Keratinocyte (primary cell): ENCODE data around the gene TAS2R5. TPM values are rescaled to one million over a fixed set of nuclear protein-coding genes. Genes with fewer than 3 reads are reported as not detected.
"Not testable (repeated sequence)": the region's sequence is repeated elsewhere in the genome, so short reads cannot be mapped to it uniquely, and the experiment has no call there.

Experiments used
- DNase-seq: peaks from one replicate; pipeline ENCODE4 v3.0.0-alpha.2; 2011; ENCODE audit warnings: low read depth, missing footprints, low spot score
- FAIRE-seq: peaks from 2 replicates; lab custom pipeline; 2011; peaks lifted over from hg19 to GRCh38; lab: Jason Lieb, UNC
- H2AFZ ChIP-seq: 2 replicates; pipeline ENCODE4 v1.6.0; 2012; ENCODE audit warnings: low read length, control low read depth, inconsistent platforms; ENCODE audit not compliant: control insufficient read depth
- H3K27ac ChIP-seq: 2 replicates; pipeline ENCODE4 v1.5.1; 2011; ENCODE audit warnings: low read length; ENCODE audit not compliant: control insufficient read depth, insufficient read depth
- H3K27me3 ChIP-seq: 3 replicates; pipeline ENCODE4 v1.6.0; 2011; ENCODE audit warnings: low read length; ENCODE audit not compliant: control insufficient read depth, insufficient read depth; ENCODE audit errors: extremely low read depth
- H3K36me3 ChIP-seq, 2 experiments: 2 replicates in 1 of 2; 3 replicates in 1 of 2; pipeline ENCODE4 v1.5.1; 2011; ENCODE audit warnings: low read length in 2 of 2, mild to moderate bottlenecking in 1 of 2; ENCODE audit not compliant: control insufficient read depth in 2 of 2, insufficient read depth in 2 of 2; ENCODE audit errors: extremely low read depth in 1 of 2
- H3K4me1 ChIP-seq: 3 replicates; pipeline ENCODE4 v1.5.1; 2011; ENCODE audit warnings: low read length; ENCODE audit not compliant: control insufficient read depth, insufficient read depth; ENCODE audit errors: extremely low read depth
- H3K4me2 ChIP-seq: 3 replicates; pipeline ENCODE4 v1.6.0; 2011; ENCODE audit warnings: low read depth, low read length; ENCODE audit not compliant: control insufficient read depth, insufficient read depth; ENCODE audit errors: extremely low read depth
- H3K4me3 ChIP-seq, 3 experiments: fragments of 200-600 bp in 1 of 3; sonication (generic) in 1 of 3; 2 replicates in 2 of 3; 3 replicates in 1 of 3; pipeline ENCODE4 v1.5.1; 2011 to 2016; ENCODE audit warnings: low read length in 3 of 3, mild to moderate bottlenecking in 3 of 3, control low read depth in 2 of 3, inconsistent platforms in 1 of 3, low read depth in 1 of 3, mixed read lengths in 1 of 3, mixed run types in 1 of 3, moderate library complexity in 1 of 3; ENCODE audit not compliant: control insufficient read depth in 2 of 3, insufficient read depth in 2 of 3; ENCODE audit errors: extremely low read depth in 1 of 3
- H3K79me2 ChIP-seq: 2 replicates; pipeline ENCODE4 v1.6.0; 2012; ENCODE audit warnings: low read length; ENCODE audit not compliant: control insufficient read depth, insufficient read depth
- H3K9ac ChIP-seq: 3 replicates; pipeline ENCODE4 v1.6.0; 2011; ENCODE audit warnings: low read length; ENCODE audit not compliant: control insufficient read depth, insufficient read depth; ENCODE audit errors: extremely low read depth
- H3K9me1 ChIP-seq: 3 replicates; pipeline ENCODE4 v1.6.0; 2011; ENCODE audit warnings: low read length; ENCODE audit not compliant: control insufficient read depth, insufficient read depth; ENCODE audit errors: extremely low read depth
- H3K9me3 ChIP-seq: 2 replicates; pipeline ENCODE4 v1.5.1; 2012; ENCODE audit warnings: low read depth, low read length; ENCODE audit not compliant: control insufficient read depth
- H4K20me1 ChIP-seq: 3 replicates; pipeline ENCODE4 v1.6.0; 2011; ENCODE audit warnings: low read length; ENCODE audit not compliant: control insufficient read depth, insufficient read depth; ENCODE audit errors: extremely low read depth
- CTCF ChIP-seq, 3 experiments: IDR thresholded peaks in 1 of 3; conservative IDR thresholded peaks in 1 of 3; optimal IDR thresholded peaks in 1 of 3; 2 replicates in 2 of 3; 3 replicates in 1 of 3; pipeline versions ENCODE3 to v1.5.1; 2011; ENCODE audit warnings: low read length in 3 of 3, mild to moderate bottlenecking in 3 of 3, moderate library complexity in 2 of 3, control low read depth in 1 of 3, inconsistent platforms in 1 of 3; ENCODE audit not compliant: insufficient read depth in 2 of 3; ENCODE audit errors: extremely low read depth in 1 of 3
- EZH2 ChIP-seq: IDR thresholded peaks from one replicate; pipeline ENCODE4 v1.6.1; 2012; ENCODE audit warnings: inconsistent platforms, mild to moderate bottlenecking, low read length, moderate library complexity
- dilution Hi-C: fragments of 300-500 bp; cut with MboI; formaldehyde crosslinking; loops from one replicate; pipeline ENCODE4 v1.7.0; 2020; ENCODE audit warnings: low sequenced_read_pairs; ENCODE audit not compliant: extremely low pct_ligation_motif_present
- polyA plus RNA-seq, 5 experiments: library from polyadenylated mRNA; depleted of rRNA in 3 of 5; stranded (reverse) in 3 of 5; stranded (forward) in 1 of 5; unstranded in 1 of 5; fragments of >200 nt; gene quantifications; 1 replicate in 1 of 5; 2 replicates in 3 of 5; 3 replicates in 1 of 5; pipeline versions ENCODE4 v1.2.1 to v1.2.3, GENCODE V29; 2011 to 2012; ENCODE audit warnings: missing spikeins in 2 of 5, low read depth in 1 of 5, low replicate concordance in 1 of 5

Gene TAS2R5
- polyA plus RNA-seq, 1 donor (not counting 4 experiments of a cell fraction or from before 2014, with no cell fraction given): 2.0 TPM

- no peaks in the 10 kb centered on the region for H3K79me2 ChIP-seq
- no peak within 1 kb of the TSS for H3K4me3 ChIP-seq
- no peaks in the 10 kb centered on the region for H3K27me3 ChIP-seq
- FAIRE-seq (no peak), DNase-seq (no peak)
- H3K4me1 ChIP-seq: no peaks in the 10 kb centered on the region
- no peaks in the 10 kb centered on the region for H3K9me3 ChIP-seq
- H3K9ac ChIP-seq: no peak within 1 kb of the TSS
- H2AFZ ChIP-seq: no peak within 1 kb of the TSS
- peaks cover 14 to 22% of the 10 kb centered on the region in 2 experiments for H3K36me3 ChIP-seq
- dilution Hi-C loops: no loop called here
- no peak within 1 kb of the TSS for H3K27ac ChIP-seq
- no peaks in the 10 kb centered on the region for H3K9me1 ChIP-seq
- H3K4me2 ChIP-seq: no peak within 1 kb of the TSS
- no peaks in the 10 kb centered on the region for H4K20me1 ChIP-seq
- TF ChIP-seq EZH2: no peak
- TF ChIP-seq CTCF (optimal IDR thresholded peaks at IDR 0.05 in 1 of 3, IDR thresholded peaks at IDR 0.05 in 1 of 3, conservative IDR thresholded peaks at IDR 0.05 in 1 of 3; ENCODE audit: extremely low read depth in 1 of 3, insufficient read depth in 2 of 3, low read length in 3 of 3): no peak
Measured at GRCh38 chr7:141763797-141764196, 26.2 kb upstream of the TAS2R5 start, which contains the start of gene TAS2R3. TAS2R3 (plus strand) TSS chr7:141764097; CDS start chr7:141764159, 62 bp downstream.

- DNase-seq, H3K4me3 ChIP-seq, dilution Hi-C loops, H3K27me3 ChIP-seq, H3K36me3 ChIP-seq, H3K9me3 ChIP-seq, H3K79me2 ChIP-seq, H3K4me1 ChIP-seq, H4K20me1 ChIP-seq, H3K4me2 ChIP-seq, H3K9ac ChIP-seq, H2AFZ ChIP-seq, FAIRE-seq, H3K27ac ChIP-seq, H3K9me1 ChIP-seq: not testable (repeated sequence)
Measured at GRCh38 chr7:141770083-141770583, 19.9 kb upstream of the TAS2R5 start.

GRCh38 chr7:141776374-141776773 lies 13.6 kb upstream of the TAS2R5 start, which contains the start of gene TAS2R4:
TAS2R4 (plus strand) TSS chr7:141776674; CDS start chr7:141778489, 1,815 bp downstream.
- Histone ChIP-seq H4K20me1 (no peaks in the 10 kb centered on the region), H3K4me2 (no peak within 1 kb of the TSS), H3K4me3 (no peak within 1 kb of the TSS), H3K4me1 (no peaks in the 10 kb centered on the region), H3K9me3 (no peaks in the 10 kb centered on the region), H3K27me3 (no peaks in the 10 kb centered on the region), H3K36me3 (peaks cover 3 to 8% of the 10 kb centered on the region in 2 experiments), H3K79me2 (no peaks in the 10 kb centered on the region), H3K27ac (no peak within 1 kb of the TSS), H3K9me1 (no peaks in the 10 kb centered on the region), H2AFZ (no peak within 1 kb of the TSS), H3K9ac (no peak within 1 kb of the TSS)
- dilution Hi-C loops: no loop called here
- no peak for FAIRE-seq
- no peak for DNase-seq
- no peak for TF ChIP-seq EZH2
- no peak for TF ChIP-seq CTCF (optimal IDR thresholded peaks at IDR 0.05 in 1 of 3, IDR thresholded peaks at IDR 0.05 in 1 of 3, conservative IDR thresholded peaks at IDR 0.05 in 1 of 3; ENCODE audit: extremely low read depth in 1 of 3, insufficient read depth in 2 of 3, low read length in 3 of 3)
